ENCODE data around the gene IQSEC3.
"Not testable (repeated sequence)": the region's sequence is repeated elsewhere in the genome, so short reads cannot be mapped to it uniquely, and the experiment has no call there.

IQSEC3 gene

GRCh38 chr12:66428-66781 lies at the start of gene IQSEC3:
Gene IQSEC3 (plus strand): TSS chr12:66767. CDS start chr12:66883, 116 bp downstream.
- H3K27ac ChIP-seq (ENCODE audit: low read depth, low read length); H3K4me1 ChIP-seq (ENCODE audit: insufficient read depth, low read length); H3K36me3 ChIP-seq (ENCODE audit: insufficient read depth, low read length); H3K9ac ChIP-seq (ENCODE audit: low read length); H3K9me3 ChIP-seq (ENCODE audit: low read length); H3K27me3 ChIP-seq (ENCODE audit: control insufficient read depth in 1 of 2, insufficient read depth in 2 of 2, low read length in 2 of 2); H3K4me3 ChIP-seq (ENCODE audit: low read depth in 1 of 2, low read length in 2 of 2): not testable (repeated sequence)

- not testable (repeated sequence) for H3K27me3 ChIP-seq (ENCODE audit: control insufficient read depth in 1 of 2, insufficient read depth in 2 of 2, low read length in 2 of 2); H3K9me3 ChIP-seq (ENCODE audit: low read length)
Observed at GRCh38 chr12:17370-18340, 48.9 kb upstream of the IQSEC3 start.

GRCh38 chr12:18821-19567 lies 47.6 kb upstream of the IQSEC3 start:
- H3K4me3 ChIP-seq (ENCODE audit: low read depth in 1 of 2, low read length in 2 of 2); H3K4me1 ChIP-seq (ENCODE audit: insufficient read depth, low read length); H3K27me3 ChIP-seq (ENCODE audit: control insufficient read depth in 1 of 2, insufficient read depth in 2 of 2, low read length in 2 of 2); H3K27ac ChIP-seq (ENCODE audit: low read depth, low read length); H3K9me3 ChIP-seq (ENCODE audit: low read length); H3K9ac ChIP-seq (ENCODE audit: low read length): not testable (repeated sequence)
- H3K36me3 ChIP-seq (ENCODE audit: insufficient read depth, low read length), result peaks cover 23% of the 10 kb centered on the region

More at GRCh38 chr12:17370-18340, 48.9 kb upstream of the IQSEC3 start:
- H3K4me3 ChIP-seq (ENCODE audit: low read depth in 1 of 2, low read length in 2 of 2); H3K9ac ChIP-seq (ENCODE audit: low read length); H3K27ac ChIP-seq (ENCODE audit: low read depth, low read length); H3K4me1 ChIP-seq (ENCODE audit: insufficient read depth, low read length): not testable (repeated sequence)
- H3K36me3 ChIP-seq (ENCODE audit: insufficient read depth, low read length), result peaks cover 22% of the 10 kb centered on the region

GRCh38 chr12:19906-20305 lies 46.7 kb upstream of the IQSEC3 start:
- H3K27me3 ChIP-seq (ENCODE audit: control insufficient read depth in 1 of 2, insufficient read depth in 2 of 2, low read length in 2 of 2); H3K9me3 ChIP-seq (ENCODE audit: low read length); H3K4me3 ChIP-seq (ENCODE audit: low read depth in 1 of 2, low read length in 2 of 2); H3K27ac ChIP-seq (ENCODE audit: low read depth, low read length); H3K9ac ChIP-seq (ENCODE audit: low read length); H3K4me1 ChIP-seq (ENCODE audit: insufficient read depth, low read length): not testable (repeated sequence)
- H3K36me3 ChIP-seq (ENCODE audit: insufficient read depth, low read length), result peaks cover 23% of the 10 kb centered on the region

GRCh38 chr12:20757-21156 lies 45.8 kb upstream of the IQSEC3 start:
- Histone ChIP-seq H3K4me1 (ENCODE audit: insufficient read depth, low read length) (no peaks in the 10 kb centered on the region), H3K4me3 (ENCODE audit: low read depth in 1 of 2, low read length in 2 of 2) (no peak overlapping the region), H3K9ac (ENCODE audit: low read length) (no peak overlapping the region), H3K27ac (ENCODE audit: low read depth, low read length) (no peak overlapping the region), H3K9me3 (ENCODE audit: low read length) (no peaks in the 10 kb centered on the region), H3K36me3 (ENCODE audit: insufficient read depth, low read length) (peaks cover 23% of the 10 kb centered on the region), H3K27me3 (ENCODE audit: control insufficient read depth in 1 of 2, insufficient read depth in 2 of 2, low read length in 2 of 2) (no peaks in the 10 kb centered on the region)

- Histone ChIP-seq H3K27me3 (ENCODE audit: control insufficient read depth in 1 of 2, insufficient read depth in 2 of 2, low read length in 2 of 2) (no peaks in the 10 kb centered on the region), H3K27ac (ENCODE audit: low read depth, low read length) (no peak overlapping the region), H3K36me3 (ENCODE audit: insufficient read depth, low read length) (peaks cover 23% of the 10 kb centered on the region), H3K9ac (ENCODE audit: low read length) (no peak overlapping the region), H3K4me1 (ENCODE audit: insufficient read depth, low read length) (no peaks in the 10 kb centered on the region), H3K9me3 (ENCODE audit: low read length) (no peaks in the 10 kb centered on the region), H3K4me3 (ENCODE audit: low read depth in 1 of 2, low read length in 2 of 2) (no peak overlapping the region)
Observed at GRCh38 chr12:21301-22189, 45.0 kb upstream of the IQSEC3 start.

GRCh38 chr12:22190-22529 lies 44.4 kb upstream of the IQSEC3 start:
- Histone ChIP-seq H3K27ac (ENCODE audit: low read depth, low read length) (no peak overlapping the region), H3K27me3 (ENCODE audit: control insufficient read depth in 1 of 2, insufficient read depth in 2 of 2, low read length in 2 of 2) (no peaks in the 10 kb centered on the region), H3K36me3 (ENCODE audit: insufficient read depth, low read length) (peaks cover 23% of the 10 kb centered on the region), H3K4me1 (ENCODE audit: insufficient read depth, low read length) (no peaks in the 10 kb centered on the region), H3K9ac (ENCODE audit: low read length) (no peak overlapping the region), H3K4me3 (ENCODE audit: low read depth in 1 of 2, low read length in 2 of 2) (no peak overlapping the region), H3K9me3 (ENCODE audit: low read length) (no peaks in the 10 kb centered on the region)

- no peak overlapping the region for H3K9ac ChIP-seq (ENCODE audit: low read length)
- H3K4me1 ChIP-seq (ENCODE audit: insufficient read depth, low read length), result no peaks in the 10 kb centered on the region
- H3K27me3 ChIP-seq (ENCODE audit: control insufficient read depth in 1 of 2, insufficient read depth in 2 of 2, low read length in 2 of 2), result no peaks in the 10 kb centered on the region
- no peak overlapping the region for H3K4me3 ChIP-seq (ENCODE audit: low read depth in 1 of 2, low read length in 2 of 2)
- H3K9me3 ChIP-seq (ENCODE audit: low read length), result no peaks in the 10 kb centered on the region
- H3K36me3 ChIP-seq (ENCODE audit: insufficient read depth, low read length), result peaks cover 23% of the 10 kb centered on the region
- H3K27ac ChIP-seq (ENCODE audit: low read depth, low read length), result no peak overlapping the region
Observed at GRCh38 chr12:22530-23201, 43.9 kb upstream of the IQSEC3 start.

- H3K9me3 ChIP-seq (ENCODE audit: low read length); H3K4me3 ChIP-seq (ENCODE audit: low read depth in 1 of 2, low read length in 2 of 2); H3K4me1 ChIP-seq (ENCODE audit: insufficient read depth, low read length); H3K27ac ChIP-seq (ENCODE audit: low read depth, low read length); H3K36me3 ChIP-seq (ENCODE audit: insufficient read depth, low read length); H3K9ac ChIP-seq (ENCODE audit: low read length); H3K27me3 ChIP-seq (ENCODE audit: control insufficient read depth in 1 of 2, insufficient read depth in 2 of 2, low read length in 2 of 2): not testable (repeated sequence)
Observed at GRCh38 chr12:27904-28303, 38.7 kb upstream of the IQSEC3 start.

GRCh38 chr12:38775-39174 lies 27.8 kb upstream of the IQSEC3 start:
- H3K27me3 ChIP-seq (ENCODE audit: control insufficient read depth in 1 of 2, insufficient read depth in 2 of 2, low read length in 2 of 2); H3K4me3 ChIP-seq (ENCODE audit: low read depth in 1 of 2, low read length in 2 of 2); H3K9me3 ChIP-seq (ENCODE audit: low read length); H3K9ac ChIP-seq (ENCODE audit: low read length); H3K27ac ChIP-seq (ENCODE audit: low read depth, low read length); H3K4me1 ChIP-seq (ENCODE audit: insufficient read depth, low read length); H3K36me3 ChIP-seq (ENCODE audit: insufficient read depth, low read length): not testable (repeated sequence)
